Left cardiac atrium (tissue), 2 donors: ENCODE data around the gene UBE2C. TPM values are rescaled to one million over a fixed set of nuclear protein-coding genes. Genes with fewer than 3 reads are reported as not detected.

ENCODE experiments used
- total RNA-seq, 2 donors: library from RNA; stranded (reverse); fragmentation: NEBNext Ultra II Directional; extraction: Animal tissue kit (Norgen Biotek cat#: 25700); gene quantifications; one replicate each; pipeline ENCODE4 v1.2.1, GENCODE V29; 2021
- donor health status: DM: no; HTN: yes; CAD: no; lungs with severe emphysema.
- donor health status: DM: yes; HTN: yes; CAD: no.

UBE2C gene
- total RNA-seq, 2 donors from 2014 or later: 0.73 to 1.6 TPM

Other genes with a start within 250 kb of the UBE2C start
- not detected for gene WFDC8, start 233.4 kb upstream of the UBE2C start, total RNA-seq
- not detected for gene WFDC10A, start 182.9 kb upstream of the UBE2C start, total RNA-seq
- gene WFDC9, start 181.4 kb upstream of the UBE2C start, total RNA-seq: not detected
- not detected for gene WFDC11, start 142.4 kb upstream of the UBE2C start, total RNA-seq
- gene WFDC13, start 110.6 kb upstream of the UBE2C start, total RNA-seq: not detected
- not detected for gene WFDC10B, start 107.6 kb upstream of the UBE2C start, total RNA-seq
- gene SPINT4, start 90.3 kb upstream of the UBE2C start, total RNA-seq: not detected
- gene WFDC3, start 20.8 kb upstream of the UBE2C start, total RNA-seq: under 1 TPM in 1 of 2 donors, not detected in 1; 0.39 TPM
- gene DNTTIP1, start 20.7 kb upstream of the UBE2C start, total RNA-seq: 10 to 100 TPM; 18.2 to 18.9 TPM
- under 1 TPM in 1 of 2 donors, not detected in 1; 0.32 TPM for gene TNNC2, start 14.7 kb downstream of the UBE2C start, total RNA-seq
- gene SNX21, start 21.2 kb downstream of the UBE2C start, total RNA-seq: 10 to 100 TPM; 23.2 to 30.2 TPM
- gene ACOT8, start 44.7 kb downstream of the UBE2C start, total RNA-seq: 10 to 100 TPM; 20.2 to 21.4 TPM
- gene ZSWIM3, start 45.0 kb downstream of the UBE2C start, total RNA-seq: 1 to 10 TPM; 1.7 to 2.5 TPM
- 10 to 100 TPM; 10.7 to 11.5 TPM for gene ZSWIM1, start 68.6 kb downstream of the UBE2C start, total RNA-seq
- gene SPATA25, start 75.0 kb downstream of the UBE2C start, total RNA-seq: 1 to 10 TPM; 1.6 to 2.2 TPM
- 10 to 100 TPM in 1 of 2 donors, 1 to 10 TPM in 1; 6.0 to 11.1 TPM for gene NEURL2, start 78.6 kb downstream of the UBE2C start, total RNA-seq
- 100 to 1,000 TPM; 107 to 108 TPM for gene CTSA, start 78.7 kb downstream of the UBE2C start, total RNA-seq
- 100 to 1,000 TPM in 1 of 2 donors, 10 to 100 TPM in 1; 86.4 to 397 TPM for gene PLTP, start 99.5 kb downstream of the UBE2C start, total RNA-seq
- gene PCIF1, start 122.0 kb downstream of the UBE2C start, total RNA-seq: 10 to 100 TPM; 23.1 to 27.6 TPM
- 1 to 10 TPM; 9.1 to 9.8 TPM for gene ZNF335, start 159.6 kb downstream of the UBE2C start, total RNA-seq
- 1 to 10 TPM; 1.1 to 1.4 TPM for gene MMP9, start 196.3 kb downstream of the UBE2C start, total RNA-seq
- gene SLC12A5, start 216.6 kb downstream of the UBE2C start, total RNA-seq: 1 to 10 TPM; 2.6 to 3.2 TPM